ENCODE data around the gene THAP7. TPM values are rescaled to one million over a fixed set of nuclear protein-coding genes. Genes with fewer than 3 reads are reported as not detected.

The THAP7 gene
- total and polyA plus RNA-seq, 2 donors (not counting 1 experiment from before 2014, with no cell fraction given) = 37.7 to 70.1 TPM

GRCh38 chr22:20991252-20992055 lies 10.5 kb downstream of the THAP7 start:
- no peak overlapping the region for H3K4me3 Mint-ChIP-seq
- H3K79me2 ChIP-seq (ENCODE audit: control insufficient read depth, insufficient read depth, low read length) = no peaks in the 10 kb centered on the region
- no peaks in the 10 kb centered on the region for H3K27me3 Mint-ChIP-seq
- peaks cover 0 to 23% of the 10 kb centered on the region in 2 experiments for H3K36me3 ChIP-seq (replicated peaks in 1 of 2; ENCODE audit: control extremely low read depth in 1 of 2, control insufficient read depth in 1 of 2, extremely low read depth in 1 of 2, insufficient read depth in 2 of 2, low read length in 1 of 2)
- ChIA-PET POLR2A (no interaction called here), CTCF (no interaction called here)
- TF ChIP-seq, protein P1, sequence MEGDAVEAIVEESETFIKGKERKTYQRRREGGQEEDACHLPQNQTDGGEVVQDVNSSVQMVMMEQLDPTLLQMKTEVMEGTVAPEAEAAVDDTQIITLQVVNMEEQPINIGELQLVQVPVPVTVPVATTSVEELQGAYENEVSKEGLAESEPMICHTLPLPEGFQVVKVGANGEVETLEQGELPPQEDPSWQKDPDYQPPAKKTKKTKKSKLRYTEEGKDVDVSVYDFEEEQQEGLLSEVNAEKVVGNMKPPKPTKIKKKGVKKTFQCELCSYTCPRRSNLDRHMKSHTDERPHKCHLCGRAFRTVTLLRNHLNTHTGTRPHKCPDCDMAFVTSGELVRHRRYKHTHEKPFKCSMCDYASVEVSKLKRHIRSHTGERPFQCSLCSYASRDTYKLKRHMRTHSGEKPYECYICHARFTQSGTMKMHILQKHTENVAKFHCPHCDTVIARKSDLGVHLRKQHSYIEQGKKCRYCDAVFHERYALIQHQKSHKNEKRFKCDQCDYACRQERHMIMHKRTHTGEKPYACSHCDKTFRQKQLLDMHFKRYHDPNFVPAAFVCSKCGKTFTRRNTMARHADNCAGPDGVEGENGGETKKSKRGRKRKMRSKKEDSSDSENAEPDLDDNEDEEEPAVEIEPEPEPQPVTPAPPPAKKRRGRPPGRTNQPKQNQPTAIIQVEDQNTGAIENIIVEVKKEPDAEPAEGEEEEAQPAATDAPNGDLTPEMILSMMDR (IDR thresholded peaks at IDR 0.05) = no peak
- no peak for TF ChIP-seq EZH2 (IDR thresholded peaks at IDR 0.05; ENCODE audit: borderline replicate concordance, insufficient read depth, low read depth, low read length, poor library complexity, severe bottlenecking)
- no peaks in the 10 kb centered on the region for H4K20me1 ChIP-seq (ENCODE audit: control insufficient read depth, insufficient read depth, low read length, poor library complexity, severe bottlenecking)
- intact Hi-C loops (cut with micrococcal nuclease) = no loop called here
- ATAC-seq (ENCODE audit: low read depth) = no peak
- H3K9me3 Mint-ChIP-seq (ENCODE audit: insufficient read depth) = no peaks in the 10 kb centered on the region
- no peak overlapping the region for H3K4me3 ChIP-seq (ENCODE audit: control extremely low read depth in 1 of 5, extremely low read depth in 1 of 5, insufficient read depth in 1 of 5, low read depth in 2 of 5, low read length in 4 of 5)
- 93% methylated on average over 22 of the region's 24 CpGs for WGBS (ENCODE audit: insufficient coverage)
- no peak overlapping the region for H3K4me2 ChIP-seq (replicated peaks; ENCODE audit: low read depth, low read length, poor library complexity, severe bottlenecking)
- H3K27me3 ChIP-seq (replicated peaks in 1 of 4; ENCODE audit: control extremely low read depth in 1 of 4, control insufficient read depth in 3 of 4, insufficient read depth in 4 of 4, low read length in 3 of 4) = no peaks in the 10 kb centered on the region
- H3K9ac ChIP-seq (ENCODE audit: low read length) = no peak overlapping the region
- no peaks in the 10 kb centered on the region for H3K4me1 ChIP-seq (ENCODE audit: control insufficient read depth in 2 of 2, insufficient read depth in 2 of 2, low read length in 2 of 2)
- H2AFZ ChIP-seq (ENCODE audit: insufficient read depth, low read depth, low read length, poor library complexity, severe bottlenecking) = no peak overlapping the region
- no peak for DNase-seq
- H3K27ac Mint-ChIP-seq = no peak overlapping the region
- no peak overlapping the region for H3K27ac ChIP-seq (ENCODE audit: low read length in 2 of 2)
- H3K9me3 ChIP-seq (ENCODE audit: control extremely low read depth in 1 of 3, control insufficient read depth in 2 of 3, insufficient read depth in 1 of 3, low read length in 2 of 3) = no peaks in the 10 kb centered on the region
- no peaks in the 10 kb centered on the region for H3K4me1 Mint-ChIP-seq
